GM18951 (cell line): ENCODE data around the gene TP63.
"Not testable (repeated sequence)": the region's sequence is repeated elsewhere in the genome, so short reads cannot be mapped to it uniquely, and the experiment has no call there.

Experiments
- POLR2A ChIP-seq: IDR thresholded peaks from 4 replicates; pipeline ENCODE4 v1.6.1; 2011; ENCODE audit warnings: mild to moderate bottlenecking; ENCODE audit not compliant: insufficient read length, insufficient read depth; ENCODE audit errors: extremely low read depth
- in situ Hi-C: fragments of 300-500 bp; cut with MboI; formaldehyde crosslinking; loops from one replicate; pipeline ENCODE4 v1.12.0; 2022; ENCODE audit warnings: low sequenced_read_pairs, mixed read lengths, inconsistent platforms; ENCODE audit not compliant: unreplicated experiment

Gene TP63

GRCh38 chr3:189636048-189636447, 4.9 kb downstream of the TP63 start:
- in situ Hi-C loops: no loop called here

GRCh38 chr3:189637750-189638149, 6.6 kb downstream of the TP63 start:
- TF ChIP-seq POLR2A: no peak
- in situ Hi-C loops: no loop called here

More at GRCh38 chr3:189636048-189636447, 4.9 kb downstream of the TP63 start:
- no peak for TF ChIP-seq POLR2A

- in situ Hi-C loops: no loop called here
- TF ChIP-seq POLR2A: no peak
Observed at GRCh38 chr3:189638276-189639031, 7.3 kb downstream of the TP63 start.

GRCh38 chr3:189641776-189642175, 10.6 kb downstream of the TP63 start:
- in situ Hi-C loops: no loop called here
- no peak for TF ChIP-seq POLR2A

GRCh38 chr3:189646853-189647542, 15.8 kb downstream of the TP63 start:
- TF ChIP-seq POLR2A: no peak
- in situ Hi-C loops: no loop called here

- TF ChIP-seq POLR2A: no peak
- in situ Hi-C loops: no loop called here
Observed at GRCh38 chr3:189652042-189652441, 20.9 kb downstream of the TP63 start.

GRCh38 chr3:189655617-189656016, 24.4 kb downstream of the TP63 start:
- in situ Hi-C loops: no loop called here
- TF ChIP-seq POLR2A: no peak

GRCh38 chr3:189659571-189659970, 28.4 kb downstream of the TP63 start:
- TF ChIP-seq POLR2A: no peak
- in situ Hi-C loops: no loop called here

- TF ChIP-seq POLR2A: no peak
- in situ Hi-C loops: no loop called here
Observed at GRCh38 chr3:189664311-189664710, 33.1 kb downstream of the TP63 start.

- in situ Hi-C loops: not testable (repeated sequence)
Observed at GRCh38 chr3:189672346-189672745, 41.2 kb downstream of the TP63 start.

GRCh38 chr3:189673535-189673934, 42.3 kb downstream of the TP63 start:
- TF ChIP-seq POLR2A: no peak
- in situ Hi-C loops: no loop called here

- TF ChIP-seq POLR2A: no peak
- in situ Hi-C loops: no loop called here
Observed at GRCh38 chr3:189674249-189674913, 43.2 kb downstream of the TP63 start.

- no peak for TF ChIP-seq POLR2A
Observed at GRCh38 chr3:189677667-189678066, 46.5 kb downstream of the TP63 start.

GRCh38 chr3:189680723-189681122, 49.5 kb downstream of the TP63 start:
- in situ Hi-C loops: no loop called here

More at GRCh38 chr3:189677667-189678066, 46.5 kb downstream of the TP63 start:
- in situ Hi-C loops: no loop called here

More at GRCh38 chr3:189680723-189681122, 49.5 kb downstream of the TP63 start:
- TF ChIP-seq POLR2A: no peak
